GM12878 (cell line): Measurements from ENCODE around the gene UVRAG. TPM values are rescaled to one million over a fixed set of nuclear protein-coding genes. Genes with fewer than 3 reads are reported as not detected.

ENCODE experiments used
- ATAC-seq: fragments of 200-7000 bp; cut with Tn5 transposase; 3 replicates; pipeline ENCODE4 v1.9.1; 2020; ENCODE audit warnings: mild to moderate bottlenecking, moderate library complexity
- BruUV-seq: library from RNA; stranded (reverse); fragments of 400-500 nt; replicated peaks from 2 replicates; lab custom pipeline; 2021; lab: Mats Ljungman, UMichigan
- CTCF ChIA-PET: fragments of 300-600 bp; sonication (Branson Sonifier 250); formaldehyde crosslinking; extraction: SDS; loops from one replicate; lab custom pipeline; 2021; ENCODE audit warnings: inconsistent platforms; lab: Yijun Ruan, JAX
- POLR2A ChIA-PET: fragments of 350-600 bp; formaldehyde crosslinking; extraction: SDS; loops from one replicate; lab custom pipeline; 2021; ENCODE audit warnings: inconsistent platforms; lab: Charles Lee
- RAD21 ChIA-PET: fragments of 300-600 bp; sonication (Branson Sonifier 250); formaldehyde crosslinking; loops from one replicate; lab custom pipeline; 2023; ENCODE audit warnings: antibody characterized with exemption; ENCODE audit not compliant: unreplicated experiment; lab: Charles Lee
- SMC1A ChIA-PET: fragments of 300-600 bp; sonication (Branson Sonifier 250); formaldehyde crosslinking; loops from one replicate; lab custom pipeline; 2023; ENCODE audit not compliant: unreplicated experiment, uncharacterized antibody; lab: Charles Lee
- DNase-seq: peaks from one replicate; pipeline ENCODE4 v3.0.0-alpha.2; 2011; ENCODE audit warnings: low read depth, low spot score
- FAIRE-seq: peaks from 3 replicates; lab custom pipeline; 2011; peaks lifted over from hg19 to GRCh38; lab: Jason Lieb, UNC
- H2AFZ ChIP-seq: 2 replicates; pipeline ENCODE4 v1.6.0; 2011; ENCODE audit warnings: low read depth, low read length, control low read depth; ENCODE audit not compliant: control insufficient read depth
- H3K27ac ChIP-seq: 2 replicates; pipeline ENCODE4 v1.5.1; 2011; ENCODE audit warnings: control low read depth; ENCODE audit not compliant: control insufficient read depth, insufficient read depth
- H3K27me3 ChIP-seq, 2 experiments: replicated peaks in 1 of 2; 2 replicates each; pipeline versions ENCODE4 v1.6.0 to v1.6.1; 2011; ENCODE audit warnings: low read length in 1 of 2; ENCODE audit not compliant: control insufficient read depth in 2 of 2, insufficient read depth in 2 of 2
- H3K36me3 ChIP-seq, 2 experiments: 2 replicates each; pipeline ENCODE4 v1.5.1; 2011; ENCODE audit warnings: low read length in 1 of 2; ENCODE audit not compliant: control insufficient read depth in 2 of 2, insufficient read depth in 2 of 2
- H3K4me1 ChIP-seq: 2 replicates; pipeline ENCODE4 v1.6.1; 2011; ENCODE audit warnings: mild to moderate bottlenecking, low read length, moderate library complexity, mixed read lengths; ENCODE audit not compliant: control insufficient read depth, insufficient read depth
- H3K4me2 ChIP-seq: 2 replicates; pipeline ENCODE4 v1.6.0; 2011; ENCODE audit warnings: control low read depth; ENCODE audit not compliant: control insufficient read depth, insufficient read depth
- H3K4me3 ChIP-seq: fragments of 200-600 bp; sonication (generic); 2 replicates; pipeline ENCODE4 v1.5.1; 2016
- H3K79me2 ChIP-seq: 2 replicates; pipeline ENCODE4 v1.6.0; 2011; ENCODE audit warnings: low read length; ENCODE audit not compliant: control insufficient read depth, insufficient read depth
- H3K9ac ChIP-seq: 2 replicates; pipeline ENCODE4 v1.8.0; 2011; ENCODE audit warnings: low read length, control low read depth, mixed read lengths; ENCODE audit not compliant: control insufficient read depth, insufficient read depth
- H3K9me3 ChIP-seq: replicated peaks from 3 replicates; pipeline ENCODE4 v1.5.1; 2011; ENCODE audit warnings: mild to moderate bottlenecking, low read length; ENCODE audit not compliant: control insufficient read depth, insufficient read depth
- H4K20me1 ChIP-seq: 2 replicates; pipeline ENCODE4 v1.6.0; 2011; ENCODE audit not compliant: control insufficient read depth, insufficient read depth
- CEBPB ChIP-seq, 2 experiments: fragments of 150-350 bp in 1 of 2; IDR thresholded peaks; 2 replicates each; pipeline ENCODE4 v1.6.1; 2012 to 2014; ENCODE audit warnings: low read depth in 2 of 2, low read length in 2 of 2, borderline replicate concordance in 1 of 2, inconsistent platforms in 1 of 2
- CEBPZ ChIP-seq: fragments of 150-350 bp; IDR thresholded peaks from 2 replicates; pipeline ENCODE4 v1.6.1; 2016; ENCODE audit warnings: low read depth, low read length
- EZH2 ChIP-seq: IDR thresholded peaks from 2 replicates; pipeline ENCODE4 v1.6.1; 2012; ENCODE audit warnings: low read depth, mild to moderate bottlenecking, control low read depth, inconsistent platforms, low read length, borderline replicate concordance; ENCODE audit not compliant: control insufficient read depth
- GATAD2B ChIP-seq: fragments of 450-650 bp; conservative IDR thresholded peaks from 2 replicates; pipeline ENCODE4 v1.6.1; 2017; ENCODE audit warnings: low read depth, mild to moderate bottlenecking, moderate library complexity
- HCFC1 ChIP-seq: fragments of 150-350 bp; IDR thresholded peaks from 2 replicates; pipeline ENCODE4 v1.6.1; 2014; ENCODE audit warnings: low read length
- KAT2A ChIP-seq: conservative IDR thresholded peaks from 2 replicates; pipeline ENCODE4 v1.6.1; 2011; ENCODE audit warnings: low read depth, low read length; ENCODE audit not compliant: control insufficient read depth
- NR2C2 ChIP-seq: IDR thresholded peaks from 2 replicates; pipeline ENCODE4 v1.6.1; 2011; ENCODE audit warnings: borderline replicate concordance, low read depth; ENCODE audit not compliant: control insufficient read depth, insufficient read length
- RUNX3 ChIP-seq: IDR thresholded peaks from 2 replicates; pipeline ENCODE4 v1.6.1; 2012; ENCODE audit warnings: low read length, inconsistent platforms
- TCF3 ChIP-seq: IDR thresholded peaks from 2 replicates; pipeline ENCODE4 v1.6.1; 2012; ENCODE audit warnings: low read depth, mild to moderate bottlenecking, low read length, borderline replicate concordance; ENCODE audit not compliant: insufficient read depth
- YY1 ChIP-seq: IDR thresholded peaks from 2 replicates; pipeline ENCODE4 v1.6.1; 2011; ENCODE audit warnings: low read depth, mild to moderate bottlenecking, low read length
- ZBED1 ChIP-seq: IDR thresholded peaks from 2 replicates; pipeline ENCODE4 v1.6.1; 2016; ENCODE audit warnings: borderline replicate concordance
- ZBTB33 ChIP-seq: fragments of 450-650 bp; IDR thresholded peaks from 2 replicates; pipeline ENCODE4 v1.6.1; 2017; ENCODE audit warnings: mild to moderate bottlenecking
- WGBS: methylation state at CpG from one replicate; pipeline ENCODE4 v1.1.6; 2016; ENCODE audit warnings: low lambda C conversion rate; ENCODE audit not compliant: insufficient replicate concordance, insufficient coverage; ENCODE audit errors: missing lambda C conversion rate; 5-methylcytosine and 5-hydroxymethylcytosine counted together
- in situ Hi-C: fragments of 300-500 bp; cut with MboI; formaldehyde crosslinking; loops from 9 replicates; pipeline ENCODE4 v1.14.3; 2018; ENCODE audit warnings: mixed read lengths
- intact Hi-C: fragments of 100-400 bp; cut with micrococcal nuclease; formaldehyde crosslinking; loops from one replicate; pipeline ENCODE4 v1.14.2; 2022; ENCODE audit not compliant: unreplicated experiment
- polyA plus RNA-seq, 11 experiments: library from polyadenylated mRNA; depleted of rRNA in 4 of 11; unstranded in 6 of 11; stranded (reverse) in 5 of 11; fragments of >200 nt; fragmentation: Nextera tagmentation in 4 of 11; fragmentation: Illumina TruSeq in 1 of 11; extraction: Ambion mirVana in 4 of 11; extraction: Trizol in 1 of 11; gene quantifications; 1 replicate in 1 of 11; 2 replicates in 10 of 11; pipeline versions ENCODE4 v1.2.1 to v1.2.3, GENCODE V29; 2011 to 2016; ENCODE audit warnings: inconsistent platforms in 2 of 11, missing spikeins in 2 of 11, low read depth in 1 of 11
- total RNA-seq, 4 experiments: library from RNA; depleted of rRNA in 3 of 4; stranded (reverse); fragments of >200 nt in 3 of 4; fragmentation: Illumina TruSeq in 1 of 4; extraction: Trizol in 1 of 4; gene quantifications; 2 replicates each; pipeline versions ENCODE4 v1.2.1 to v1.2.3, GENCODE V29; 2013 to 2021
- TF ChIP-seq, protein P1 (sequence below): IDR thresholded peaks from 2 replicates; pipeline ENCODE4 v1.6.1; 2011; ENCODE audit warnings: low read depth, mild to moderate bottlenecking, low read length, moderate library complexity, borderline replicate concordance; ENCODE audit errors: extremely low read depth
- TF ChIP-seq, protein P2 (sequence below): fragments of 150-350 bp; IDR thresholded peaks from 2 replicates; pipeline ENCODE4 v1.6.1; 2014; ENCODE audit warnings: mild to moderate bottlenecking, low read depth, low read length

The UVRAG gene
- total and polyA plus RNA-seq, 10 of the 15 experiments (the other 5 are each of a cell fraction or from before 2014, with no cell fraction given) = 7.0 to 43.4 (median 37.0) TPM

DNA sequence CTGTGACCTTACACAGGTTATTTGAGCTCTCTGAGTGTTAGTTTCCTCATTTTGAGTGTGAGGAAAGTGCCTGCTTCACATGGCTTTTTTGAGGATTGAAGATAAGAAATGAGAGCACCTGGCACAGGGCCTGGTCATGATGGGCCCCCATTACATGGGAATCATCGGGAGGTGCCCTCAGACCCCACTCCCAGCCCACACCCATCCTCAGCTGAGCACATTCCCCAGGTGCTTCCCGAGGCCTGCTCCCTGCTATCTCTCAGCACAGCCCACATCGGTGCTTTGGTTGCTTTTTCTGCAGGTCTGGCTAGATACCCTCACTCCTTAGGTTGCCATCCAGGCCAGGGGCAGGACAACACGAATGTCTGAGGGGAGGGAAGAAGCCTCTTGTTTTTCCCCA lies 29.8 kb upstream of the UVRAG start:
- ChIA-PET SMC1A (interaction anchor here (0.6 to 2.8 kb wide), 6 partner anchors 10 to 84 kb away, joined by 3 to 12 read pairs (median 6); partner anchors contain the start of gene DGAT2), RAD21 (interaction anchor here (1.2 to 4.0 kb wide), 6 partner anchors 11 to 79 kb away, joined by 3 to 21 read pairs (median 12); partner anchors contain the start of gene DGAT2), CTCF (interaction anchor here (1.0 to 5.2 kb wide), 9 partner anchors 10 to 367 kb away, joined by 3 to 44 read pairs (median 13); partner anchors contain the start of gene DGAT2), POLR2A (interaction anchor here (0.5 to 2.6 kb wide), 3 partner anchors 10 to 1020 kb away, joined by 5 to 27 read pairs (median 7); no protein-coding TSS in a partner anchor)
- in situ Hi-C loops (no loop called here), intact Hi-C loops (no loop called here)
- no peak for FAIRE-seq
- H3K4me2 ChIP-seq = no peak overlapping the region
- DNase-seq = no peak
- no peaks in the 10 kb centered on the region for H3K4me1 ChIP-seq
- no peaks in the 10 kb centered on the region for H3K9me3 ChIP-seq
- no peaks in the 10 kb centered on the region for H4K20me1 ChIP-seq
- no peaks in the 10 kb centered on the region for H3K79me2 ChIP-seq
- no peak overlapping the region for H3K4me3 ChIP-seq
- no TSS peak for BruUV-seq
- no peak for ATAC-seq
- TF ChIP-seq EZH2 (no peak), NR2C2 (no peak), GATAD2B (no peak), HCFC1 (no peak), KAT2A (no peak), RUNX3 (no peak), CEBPB (IDR thresholded peaks at IDR 0.05; ENCODE audit: borderline replicate concordance in 1 of 2, low read depth in 2 of 2, low read length in 2 of 2) (no peak), YY1 (no peak), CEBPZ (no peak), ZBED1 (no peak), ZBTB33 (no peak), TCF3 (no peak)
- TF ChIP-seq, protein P1, sequence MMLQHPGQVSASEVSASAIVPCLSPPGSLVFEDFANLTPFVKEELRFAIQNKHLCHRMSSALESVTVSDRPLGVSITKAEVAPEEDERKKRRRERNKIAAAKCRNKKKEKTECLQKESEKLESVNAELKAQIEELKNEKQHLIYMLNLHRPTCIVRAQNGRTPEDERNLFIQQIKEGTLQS = no peak
- TF ChIP-seq, protein P2, sequence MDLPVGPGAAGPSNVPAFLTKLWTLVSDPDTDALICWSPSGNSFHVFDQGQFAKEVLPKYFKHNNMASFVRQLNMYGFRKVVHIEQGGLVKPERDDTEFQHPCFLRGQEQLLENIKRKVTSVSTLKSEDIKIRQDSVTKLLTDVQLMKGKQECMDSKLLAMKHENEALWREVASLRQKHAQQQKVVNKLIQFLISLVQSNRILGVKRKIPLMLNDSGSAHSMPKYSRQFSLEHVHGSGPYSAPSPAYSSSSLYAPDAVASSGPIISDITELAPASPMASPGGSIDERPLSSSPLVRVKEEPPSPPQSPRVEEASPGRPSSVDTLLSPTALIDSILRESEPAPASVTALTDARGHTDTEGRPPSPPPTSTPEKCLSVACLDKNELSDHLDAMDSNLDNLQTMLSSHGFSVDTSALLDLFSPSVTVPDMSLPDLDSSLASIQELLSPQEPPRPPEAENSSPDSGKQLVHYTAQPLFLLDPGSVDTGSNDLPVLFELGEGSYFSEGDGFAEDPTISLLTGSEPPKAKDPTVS = no peak
- no peak overlapping the region for H2AFZ ChIP-seq
- H3K27me3 ChIP-seq = no peaks in the 10 kb centered on the region
- 60% methylated on average over 4 of the region's 4 CpGs for WGBS
- H3K9ac ChIP-seq = no peak overlapping the region
- no peak overlapping the region for H3K27ac ChIP-seq
- no peaks in the 10 kb centered on the region; a peak in 2 of 4 replicates for H3K36me3 ChIP-seq
